Activated CD8-positive, alpha-beta T cell treated with anti-CD3 and anti-CD28 coated beads for 36 hours (primary cell): ENCODE data around the gene GFOD1. TPM values are rescaled to one million over a fixed set of nuclear protein-coding genes. Genes with fewer than 3 reads are reported as not detected.

ENCODE experiments used
- ATAC-seq: fragments of 200-7000 bp; cut with Tn5 transposase; one replicate; pipeline ENCODE4 v1.10.0; 2021; ENCODE audit warnings: mild to moderate bottlenecking, moderate library complexity
- CTCF ChIA-PET: fragments of 350-600 bp; sonication (Branson Sonifier 250); formaldehyde crosslinking; loops from one replicate; lab custom pipeline; 2021; ENCODE audit warnings: antibody characterized with exemption; lab: Charles Lee
- POLR2A ChIA-PET: fragments of 350-600 bp; sonication (Branson Sonifier 250); formaldehyde crosslinking; loops from one replicate; lab custom pipeline; 2021; ENCODE audit warnings: antibody characterized with exemption; lab: Charles Lee
- DNase-seq: peaks from one replicate; pipeline ENCODE4 v3.0.0-alpha.2; 2020
- H3K27ac Mint-ChIP-seq: one replicate; pipeline ENCODE4 v1.8.0; 2021; ENCODE audit warnings: mild to moderate bottlenecking, mixed read lengths
- H3K27me3 Mint-ChIP-seq: one replicate; pipeline ENCODE4 v1.8.0; 2021; ENCODE audit warnings: mixed read lengths
- H3K36me3 Mint-ChIP-seq: one replicate; pipeline ENCODE4 v1.8.0; 2021; ENCODE audit warnings: low read depth, mixed read lengths
- H3K4me1 Mint-ChIP-seq: one replicate; pipeline ENCODE4 v1.8.0; 2021; ENCODE audit warnings: low read depth, mixed read lengths
- H3K4me3 Mint-ChIP-seq: one replicate; pipeline ENCODE4 v1.8.0; 2021; ENCODE audit warnings: mild to moderate bottlenecking, moderate library complexity, mixed read lengths
- H3K9me3 Mint-ChIP-seq: one replicate; pipeline ENCODE4 v1.8.0; 2021; ENCODE audit warnings: mixed read lengths
- CTCF ChIP-seq: fragments of 200-600 bp; IDR thresholded peaks from one replicate; pipeline ENCODE4 v1.8.0; 2022; ENCODE audit warnings: antibody characterized with exemption, mild to moderate bottlenecking
- intact Hi-C: fragments of 100-400 bp; cut with micrococcal nuclease; formaldehyde crosslinking; loops from one replicate; pipeline ENCODE4 v1.10.0; 2022
- total RNA-seq, 2 experiments: library from RNA; stranded (reverse); gene quantifications; one replicate each; pipeline ENCODE4 v1.2.3, GENCODE V29; 2021

The GFOD1 gene
- total RNA-seq, 2 experiments from 2014 or later: 12.3 to 12.9 TPM

GRCh38 chr6:13360671-13361540 is 126.5 kb downstream of the GFOD1 start:
- ChIA-PET POLR2A (interaction anchor here (1.3 kb wide), 1 partner anchor 94 kb away, joined by 3 read pairs; no protein-coding TSS in a partner anchor), CTCF (interaction anchor here (1.3 to 1.7 kb wide), 2 partner anchors 31 to 214 kb away, joined by 3 to 5 read pairs; partner anchors contain the start of gene SIRT5)
- Mint-ChIP-seq H3K4me3 (no peak overlapping the region), H3K36me3 (peaks cover 12% of the 10 kb centered on the region), H3K27ac (no peak overlapping the region), H3K27me3 (no peaks in the 10 kb centered on the region), H3K4me1 (peaks cover 21% of the 10 kb centered on the region), H3K9me3 (no peaks in the 10 kb centered on the region)
- ATAC-seq (no peak), DNase-seq (no peak)
- intact Hi-C loops: no loop called here
- no peak for TF ChIP-seq CTCF

- no peak for TF ChIP-seq CTCF
- H3K4me1 Mint-ChIP-seq: peaks cover 37% of the 10 kb centered on the region
- no peak for DNase-seq
- peaks cover 6% of the 10 kb centered on the region for H3K36me3 Mint-ChIP-seq
- no peaks in the 10 kb centered on the region for H3K9me3 Mint-ChIP-seq
- ChIA-PET CTCF (interaction anchor here (1.0 to 2.0 kb wide), 3 partner anchors 13 to 215 kb away, joined by 4 to 10 read pairs (median 5); partner anchors contain the start of gene SIRT5), POLR2A (interaction anchor here (0.5 to 1.9 kb wide), 4 partner anchors 14 to 256 kb away, joined by 3 to 5 read pairs (median 4); partner anchors contain the start of gene NOL7)
- intact Hi-C loops: loop anchor here (5.0 kb wide), 1 partner anchor 68 kb away; no protein-coding TSS in a partner anchor
- H3K27me3 Mint-ChIP-seq: no peaks in the 10 kb centered on the region
- no peak overlapping the region for H3K27ac Mint-ChIP-seq
- H3K4me3 Mint-ChIP-seq: no peak overlapping the region
- ATAC-seq: no peak
Measured at GRCh38 chr6:13359287-13359686, 128.1 kb downstream of the GFOD1 start.

GRCh38 chr6:13358511-13358910 is 128.9 kb downstream of the GFOD1 start:
- TF ChIP-seq CTCF: no peak
- Mint-ChIP-seq H3K4me1 (peaks cover 44% of the 10 kb centered on the region), H3K4me3 (no peak overlapping the region), H3K27me3 (no peaks in the 10 kb centered on the region), H3K27ac (no peak overlapping the region), H3K36me3 (peaks cover 4% of the 10 kb centered on the region), H3K9me3 (no peaks in the 10 kb centered on the region)
- intact Hi-C loops: loop anchor here (5.0 kb wide), 1 partner anchor 69 kb away; no protein-coding TSS in a partner anchor
- CTCF ChIA-PET: interaction anchor here (0.7 to 2.0 kb wide), 3 partner anchors 14 to 107 kb away, joined by 3 to 10 read pairs (median 5); no protein-coding TSS in a partner anchor
- no peak for DNase-seq
- POLR2A ChIA-PET: interaction anchor here (0.5 to 1.9 kb wide), 3 partner anchors 14 to 256 kb away, joined by 3 to 5 read pairs (median 3); partner anchors contain the start of gene NOL7
- ATAC-seq: no peak

- no peak for ATAC-seq
- H3K27me3 Mint-ChIP-seq: no peaks in the 10 kb centered on the region
- ChIA-PET CTCF (interaction anchor here (0.7 to 2.0 kb wide), 8 partner anchors 15 to 257 kb away, joined by 3 to 10 read pairs (median 4); partner anchors contain the start of genes GFOD1 and NOL7), POLR2A (interaction anchor here (0.6 to 1.9 kb wide), 5 partner anchors 15 to 217 kb away, joined by 3 to 5 read pairs (median 4); no protein-coding TSS in a partner anchor)
- peaks cover 46% of the 10 kb centered on the region for H3K4me1 Mint-ChIP-seq
- H3K36me3 Mint-ChIP-seq: no peaks in the 10 kb centered on the region
- H3K27ac Mint-ChIP-seq: peak overlapping the region; percentile 34
- no peaks in the 10 kb centered on the region for H3K9me3 Mint-ChIP-seq
- TF ChIP-seq CTCF: no peak
- DNase-seq: peak; percentile 14
- intact Hi-C loops: loop anchor here (2.0 to 5.0 kb wide), 2 partner anchors 70 to 97 kb away; no protein-coding TSS in a partner anchor
- no peak overlapping the region for H3K4me3 Mint-ChIP-seq
Measured at GRCh38 chr6:13357551-13358075, 129.8 kb downstream of the GFOD1 start.
